RPMI8226 (cell line): ENCODE measurements around the gene CPSF3.

Experiments used
- DNase-seq: peaks from one replicate; pipeline ENCODE4 v3.0.0-alpha.2; 2015

CPSF3 gene

DNA sequence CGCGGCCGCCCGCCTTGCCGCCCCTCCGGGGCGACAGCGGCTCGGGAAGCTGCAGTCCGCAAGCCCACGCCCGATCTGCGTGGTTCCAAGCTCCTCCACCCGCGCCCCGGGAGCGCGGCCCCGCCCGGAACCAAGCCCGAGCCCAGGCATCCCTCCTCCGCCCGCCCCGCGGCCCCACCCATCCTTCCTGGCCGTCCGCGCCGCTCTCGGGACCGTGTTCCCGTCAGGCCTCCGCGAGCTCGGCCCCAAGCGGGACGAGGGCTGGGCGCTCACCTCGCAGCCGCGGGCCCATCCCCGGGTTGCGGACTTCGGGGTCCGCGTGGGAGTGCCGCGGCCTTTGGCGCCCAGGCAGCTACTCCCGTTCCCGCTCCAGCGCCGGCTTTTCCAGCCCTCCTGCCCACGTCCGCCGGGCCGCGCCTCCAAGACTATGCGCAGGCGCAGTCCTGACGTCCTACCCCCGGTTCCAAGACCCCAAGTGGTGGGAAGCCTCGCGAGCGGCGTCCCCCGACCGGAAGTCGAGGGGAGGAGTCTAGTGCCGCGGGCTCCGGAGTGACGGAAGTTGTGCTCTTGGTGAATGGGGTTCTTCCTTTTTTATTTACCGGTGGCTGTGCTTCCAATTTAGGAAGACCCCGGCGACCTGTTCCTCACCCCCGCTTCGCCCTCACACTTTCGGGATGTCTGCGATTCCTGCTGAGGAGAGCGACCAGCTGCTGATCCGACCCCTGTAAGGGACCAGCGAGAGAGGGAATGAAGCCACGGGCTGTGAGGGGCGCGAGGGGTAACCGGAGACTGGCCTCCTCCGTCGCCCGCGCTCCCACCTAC is at the start of gene CPSF3, which contains the start of gene ITGB1BP1:
Gene CPSF3, plus strand, starts transcription at position 555 of the 822 bp plus-strand sequence. Its CDS starts 120 bp downstream, at position 675.
Gene ITGB1BP1, minus strand, starts transcription at position 429 of the 822 bp plus-strand sequence. CDS start 4,831 bp downstream, outside the sequence.
- DNase-seq, result peak; percentile 99

DNA sequence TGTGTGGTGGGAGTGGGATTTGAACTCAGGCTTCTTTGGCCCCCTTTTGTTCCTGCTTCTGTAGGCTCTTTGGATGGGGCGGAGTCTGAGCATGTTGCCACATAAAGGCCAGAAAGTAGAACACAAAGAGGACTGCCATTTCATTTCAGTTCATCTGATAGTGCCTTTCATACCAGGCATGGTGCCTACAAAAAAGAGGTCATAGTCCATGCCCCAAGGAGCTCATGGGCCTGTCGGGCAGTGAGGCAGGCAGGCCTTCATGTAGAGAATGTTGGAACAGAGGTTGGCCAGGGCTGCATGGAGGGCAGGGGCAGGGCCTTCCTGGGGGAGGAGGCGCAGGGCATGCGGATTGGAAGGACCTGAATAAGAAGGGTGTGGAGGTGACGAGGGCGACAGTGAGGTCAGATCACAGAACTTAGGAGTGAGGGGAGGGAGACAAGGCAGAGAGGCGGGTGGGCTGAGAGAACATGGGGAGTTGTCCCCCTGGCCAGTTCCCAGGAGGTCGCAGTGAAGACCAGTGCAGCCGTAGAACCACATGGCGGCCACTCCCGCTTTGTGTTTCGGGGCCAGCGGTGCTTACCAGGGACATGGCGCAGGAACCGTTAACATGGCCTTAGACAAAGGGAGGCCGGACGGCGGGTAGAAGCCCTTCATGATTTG is 49.3 kb upstream of the CPSF3 start:
- DNase-seq, result no peak

DNA sequence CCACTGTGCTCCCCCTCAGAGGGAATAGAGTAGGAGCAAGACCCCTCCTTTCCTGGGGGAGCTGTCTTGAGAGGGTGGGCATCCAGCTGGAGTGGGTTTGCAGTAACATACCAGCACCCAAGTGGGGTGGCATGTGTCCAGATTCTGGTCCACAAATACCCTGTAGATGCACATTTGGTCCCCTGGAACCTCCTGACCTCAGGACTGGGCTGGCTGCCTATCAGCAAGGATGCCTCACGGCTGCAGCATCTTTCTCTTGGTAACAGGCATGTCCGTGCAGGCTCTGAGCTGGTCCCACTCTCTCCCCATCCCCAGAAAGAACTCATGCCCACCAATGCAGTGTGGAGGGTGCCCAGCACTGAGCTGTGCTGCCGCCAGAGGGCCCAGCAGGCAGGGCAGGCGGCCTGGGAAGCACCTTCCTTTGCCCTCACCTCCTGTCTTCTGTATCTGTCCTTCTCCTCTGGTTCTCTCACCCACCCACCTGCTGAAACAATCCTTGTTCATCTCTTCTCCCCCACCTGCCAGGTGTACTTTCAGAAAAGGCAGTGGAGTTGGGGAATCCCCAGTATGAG is 47.5 kb upstream of the CPSF3 start:
- DNase-seq, result no peak

DNA sequence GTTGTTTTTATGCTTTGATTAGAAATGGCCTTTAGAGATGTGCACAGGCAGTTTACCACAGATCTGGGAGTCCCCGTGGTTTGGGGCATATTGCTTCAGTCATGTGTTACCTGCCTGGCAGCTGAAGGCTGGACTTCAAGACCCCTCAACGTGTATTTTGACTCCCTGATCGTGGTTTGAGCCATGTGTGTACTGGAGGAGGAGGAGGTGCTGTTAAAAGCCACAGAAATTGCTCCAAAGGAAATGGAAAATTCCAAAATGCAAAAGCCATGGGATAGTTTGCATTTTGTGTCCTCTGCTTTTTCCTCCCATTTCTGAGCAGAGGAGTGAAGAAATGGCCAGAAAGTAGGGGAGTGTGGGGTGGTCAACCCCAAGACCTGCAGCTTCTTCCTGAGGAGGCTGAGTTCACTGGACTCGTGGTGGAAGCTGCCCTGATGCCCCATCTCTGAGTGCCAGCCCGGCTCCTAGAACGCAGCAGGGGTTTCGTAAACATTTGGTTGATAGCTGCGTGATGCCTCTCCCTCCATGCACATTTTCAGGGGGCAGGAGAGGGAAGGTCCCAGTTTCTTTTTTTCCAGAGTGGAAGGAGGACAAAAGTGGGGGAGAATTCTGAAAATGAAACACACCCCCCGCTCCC is 45.9 kb upstream of the CPSF3 start:
- DNase-seq, result no peak

DNA sequence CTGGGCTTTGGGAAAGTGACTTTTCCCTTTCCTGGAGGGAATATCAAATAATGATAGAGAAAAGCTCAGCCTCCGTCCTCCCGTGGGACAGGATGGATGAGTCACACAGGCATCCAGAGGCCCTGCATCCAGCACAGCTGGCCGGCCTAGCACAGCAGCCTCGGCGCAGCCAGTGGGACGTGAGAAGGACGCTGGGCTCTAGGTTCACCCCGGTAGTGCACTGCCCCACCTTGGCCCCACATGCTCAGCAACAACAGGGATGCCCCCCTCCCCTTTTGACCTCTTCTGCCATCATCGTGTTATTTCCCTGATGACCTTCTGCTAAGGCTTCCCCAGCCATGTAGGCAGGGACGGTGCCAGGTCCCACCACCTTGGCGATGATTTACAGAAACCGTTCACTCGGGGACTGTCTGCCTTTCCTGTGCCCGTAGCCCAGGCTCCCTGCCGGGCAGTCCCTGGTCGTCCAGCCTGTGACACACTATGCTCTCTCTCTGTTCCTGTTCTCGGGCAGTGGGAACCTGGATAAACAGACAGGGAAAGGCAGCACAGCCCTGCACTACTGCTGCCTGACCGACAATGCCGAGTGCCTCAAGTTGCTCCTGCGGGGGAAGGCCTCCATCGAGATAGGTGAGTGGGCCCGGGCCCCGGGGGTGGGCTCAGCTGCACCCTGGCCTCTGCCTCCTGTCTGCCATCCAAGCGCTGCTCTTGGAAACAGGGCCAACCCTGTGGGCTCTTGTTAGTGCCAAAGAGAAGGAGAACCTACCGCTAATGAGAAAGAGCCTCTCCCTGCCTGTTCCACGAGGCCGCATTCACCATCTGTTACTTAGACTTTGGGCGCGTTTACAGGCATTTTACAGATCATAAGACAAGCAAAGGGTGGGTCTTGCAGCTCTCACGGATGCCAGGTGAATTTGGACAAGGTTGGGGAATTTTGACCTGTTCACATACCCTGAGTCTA is 44.7 kb upstream of the CPSF3 start:
- DNase-seq, result no peak

DNA sequence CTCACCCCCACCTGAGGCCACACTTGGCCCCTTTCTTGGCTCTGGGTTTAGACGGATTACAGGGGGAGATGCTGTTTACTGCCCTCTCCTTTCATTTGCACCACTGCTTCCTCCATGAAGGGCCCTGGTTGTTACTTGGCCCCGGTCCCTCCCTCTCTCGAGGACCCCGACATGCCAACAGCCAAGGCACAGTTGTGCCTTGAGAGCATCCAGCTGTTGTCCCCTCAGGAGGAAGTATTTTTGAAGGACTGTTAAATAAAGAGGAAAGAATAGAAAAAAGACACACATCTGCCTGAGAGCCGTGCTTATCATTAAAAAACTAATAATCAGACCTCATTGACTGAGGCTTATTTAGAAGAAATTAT is 44.1 kb upstream of the CPSF3 start:
- no peak for DNase-seq

DNA sequence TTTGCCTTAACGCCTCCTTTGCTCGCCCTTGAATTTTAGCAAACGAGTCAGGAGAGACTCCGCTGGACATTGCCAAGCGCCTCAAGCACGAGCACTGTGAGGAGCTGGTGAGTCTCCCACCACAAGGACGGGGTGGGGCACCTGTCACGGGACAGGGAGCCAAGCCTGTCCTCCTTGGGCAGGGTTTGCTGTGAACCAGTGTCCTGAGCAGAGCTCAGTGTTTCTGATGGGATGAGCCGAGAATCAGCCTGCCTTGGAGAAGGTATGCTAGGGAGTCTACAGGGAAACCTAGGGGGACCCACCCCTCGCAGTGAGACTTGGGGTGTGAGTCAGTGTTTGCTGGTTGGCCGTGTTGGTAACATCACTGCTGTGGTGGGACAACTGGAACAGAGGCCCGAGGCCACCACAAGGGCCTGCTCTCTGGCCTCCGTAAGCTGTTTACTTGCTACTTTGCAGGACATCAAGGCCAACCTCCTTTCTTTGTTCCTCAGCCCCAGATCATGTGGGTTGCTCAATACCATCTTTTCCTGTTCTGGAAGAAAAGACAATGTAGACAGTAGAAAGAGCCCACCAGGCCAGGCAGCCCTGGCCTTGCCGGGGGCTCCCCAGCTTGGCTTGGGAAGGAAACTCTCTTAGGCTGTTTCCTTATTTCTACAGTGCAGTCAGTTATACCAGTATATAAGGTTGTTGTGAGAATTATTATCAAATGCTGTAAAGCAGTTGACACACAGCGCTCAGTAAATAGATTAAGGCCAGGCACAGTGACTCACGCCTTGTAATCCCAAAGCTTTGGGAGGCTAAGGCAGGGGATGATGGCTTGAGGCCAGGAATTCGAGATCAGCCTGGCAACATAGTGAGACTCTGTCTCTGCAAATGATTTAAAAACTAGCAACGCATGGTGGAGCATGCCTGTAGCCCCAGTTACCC is 42.5 kb upstream of the CPSF3 start:
- DNase-seq, result no peak

DNA sequence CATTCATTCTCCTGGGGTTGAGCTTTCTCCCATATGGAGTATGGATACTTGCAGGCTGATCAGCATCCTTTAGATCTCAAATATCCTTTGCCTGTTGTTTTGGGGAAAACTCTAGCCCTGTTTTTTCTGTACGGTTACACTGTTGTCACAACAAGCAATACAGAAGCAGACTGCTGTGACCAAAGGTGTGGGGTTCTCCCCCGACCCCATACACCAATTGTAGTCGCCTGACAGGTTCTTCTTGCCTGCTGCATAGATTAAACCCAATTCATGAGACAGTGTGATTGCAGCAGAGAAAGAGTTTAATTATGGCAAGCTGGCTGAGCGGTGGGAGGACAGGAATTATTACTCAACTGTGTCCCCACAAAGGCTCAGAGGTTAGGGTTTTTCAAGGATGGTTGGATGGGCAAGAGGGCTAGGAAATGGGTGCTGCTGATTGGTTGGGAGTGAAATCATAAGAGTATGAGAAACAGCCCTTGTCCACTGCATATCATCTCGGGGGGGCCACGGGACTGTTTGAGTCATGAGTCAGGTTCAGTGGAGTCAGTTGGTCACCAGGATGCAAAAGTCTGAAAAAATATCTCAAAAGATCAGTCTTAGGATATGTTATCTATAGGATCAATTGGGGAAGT is 40.7 kb upstream of the CPSF3 start:
- no peak for DNase-seq

DNA sequence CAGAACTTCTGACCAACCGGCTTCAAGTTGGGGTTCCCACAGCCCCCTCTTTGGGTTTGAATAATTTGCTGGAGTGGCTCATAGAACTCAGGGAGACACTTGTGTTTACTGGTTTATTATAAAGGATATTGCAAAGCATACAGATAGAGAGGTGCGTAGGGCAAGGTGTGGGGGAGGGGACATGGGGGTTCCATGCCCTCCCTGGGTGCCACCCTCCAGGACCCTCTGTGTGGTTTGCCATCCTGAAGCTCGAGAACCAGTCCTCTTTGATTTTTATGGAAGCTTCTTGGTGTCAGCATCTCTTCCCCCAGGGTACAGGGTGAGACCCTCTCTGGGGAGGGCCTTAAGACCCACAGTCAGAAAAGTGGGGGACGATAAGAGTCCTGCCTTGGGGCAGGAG is 38.9 kb upstream of the CPSF3 start:
- no peak for DNase-seq

DNA sequence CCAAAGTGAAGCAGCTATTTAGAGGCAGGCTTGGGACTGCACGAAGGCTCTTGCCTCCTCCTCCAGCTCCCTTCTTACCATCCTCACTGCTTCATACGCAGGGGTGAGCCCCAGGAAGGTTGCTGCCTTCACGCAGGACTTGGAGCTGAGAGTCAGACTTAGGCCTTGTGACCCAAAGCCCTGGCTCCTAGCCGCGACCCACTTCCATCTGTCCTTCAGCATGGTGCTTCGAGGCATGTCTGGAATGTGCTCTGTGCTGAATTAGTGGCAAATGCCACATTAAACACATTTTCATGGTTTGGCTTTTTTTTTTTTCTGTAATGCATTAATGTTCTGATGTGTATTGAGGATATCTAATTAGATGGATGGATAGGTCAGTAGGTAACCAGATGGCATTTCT is 37.6 kb upstream of the CPSF3 start:
- no peak for DNase-seq

DNA sequence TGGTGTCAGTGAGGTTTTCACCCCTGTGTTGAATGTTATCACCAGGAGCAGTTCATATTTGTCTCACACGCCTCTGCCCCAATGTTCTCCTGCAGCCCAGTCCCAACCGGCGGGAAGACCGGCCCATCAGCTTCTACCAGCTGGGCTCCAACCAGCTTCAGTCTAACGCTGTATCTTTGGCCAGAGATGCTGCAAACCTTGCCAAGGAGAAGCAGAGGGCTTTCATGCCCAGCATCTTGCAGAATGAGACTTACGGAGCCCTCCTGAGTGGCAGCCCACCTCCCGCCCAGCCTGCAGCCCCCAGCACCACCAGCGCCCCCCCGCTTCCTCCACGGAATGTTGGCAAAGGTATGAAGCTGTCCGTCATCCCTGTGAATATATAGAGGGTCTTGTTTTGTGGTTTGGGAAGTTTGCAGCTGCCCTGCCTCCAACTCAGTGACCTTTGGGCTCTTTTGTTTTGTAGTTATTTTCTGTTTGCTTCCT is 35.2 kb upstream of the CPSF3 start:
- no peak for DNase-seq

DNA sequence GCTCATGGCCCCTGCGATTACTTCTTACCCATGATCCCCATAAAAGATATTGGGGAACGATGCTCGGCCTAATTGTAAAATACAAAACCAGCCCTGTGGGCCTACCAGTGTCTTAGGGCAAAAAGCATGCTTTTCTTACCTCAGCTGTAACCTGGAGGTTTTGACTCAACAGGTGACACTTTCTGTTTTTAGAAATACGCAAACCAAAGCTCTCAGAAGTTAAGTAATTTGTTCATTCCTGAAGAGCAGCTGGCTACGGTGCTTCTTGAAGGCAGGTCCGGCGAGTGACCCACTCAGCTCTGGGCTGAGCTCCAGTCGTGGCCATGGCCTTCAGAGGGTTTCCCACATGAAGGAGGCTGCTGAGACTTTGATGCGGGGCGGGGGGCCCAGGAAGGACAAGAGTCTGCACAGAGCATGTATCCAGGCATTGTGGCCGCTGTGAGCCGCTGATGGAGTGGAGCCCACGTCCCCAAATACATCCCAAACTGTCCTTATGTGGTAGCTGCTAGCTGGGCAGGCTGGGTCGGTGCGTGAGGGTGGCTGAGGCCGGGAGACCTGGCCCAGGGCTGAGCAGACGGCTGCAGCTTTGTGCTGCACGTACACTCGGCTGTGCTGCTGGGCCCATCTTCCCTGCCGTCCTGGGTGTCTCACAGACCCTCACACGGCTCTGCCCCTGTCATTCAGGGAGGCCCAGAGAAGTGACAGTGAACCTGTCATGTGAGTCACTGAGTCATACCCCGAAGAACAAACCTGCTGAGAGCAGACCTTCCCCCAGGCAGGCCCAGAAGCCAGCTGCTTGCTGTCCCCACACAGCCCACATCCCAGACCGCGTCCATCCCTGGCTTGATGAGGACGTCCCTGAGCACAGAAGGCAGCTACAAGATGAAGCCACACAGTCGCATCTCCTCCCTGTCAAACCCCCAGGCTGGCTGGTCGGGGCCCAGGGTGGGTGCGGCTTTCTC is 34.2 kb upstream of the CPSF3 start:
- DNase-seq, result no peak

DNA sequence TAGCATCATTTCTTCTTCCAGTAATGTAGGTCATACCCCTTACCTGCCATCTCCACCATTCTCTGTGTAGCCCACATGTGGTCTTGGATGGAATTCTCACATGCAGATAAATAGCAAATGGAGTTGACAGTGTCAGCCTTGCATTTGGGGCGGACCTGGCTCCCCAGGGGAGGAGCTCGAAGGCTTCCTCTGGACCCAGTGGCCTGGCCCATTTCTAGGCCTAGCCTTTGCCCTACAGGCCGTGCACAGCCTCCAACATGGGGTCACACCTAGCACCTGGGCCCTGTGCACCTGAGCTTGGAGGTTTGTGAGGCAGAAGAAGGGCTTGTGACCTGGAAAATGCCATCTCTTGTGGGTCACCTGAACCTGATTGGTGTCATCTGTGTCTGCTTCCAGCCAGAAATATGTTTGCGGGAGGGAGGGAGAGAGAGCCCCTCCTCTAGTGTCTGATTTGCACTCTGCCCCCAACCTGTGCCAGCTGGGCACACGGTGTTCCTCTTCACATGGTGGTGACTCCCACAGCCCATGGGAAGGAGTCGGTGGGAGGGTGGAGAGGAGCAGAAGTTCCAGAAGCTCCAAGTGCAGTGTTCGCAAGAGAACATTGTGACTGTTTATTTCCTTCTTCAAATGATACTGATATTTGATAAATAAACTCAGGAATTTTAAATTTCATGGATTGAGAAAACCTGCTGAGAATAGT is 33.2 kb upstream of the CPSF3 start:
- DNase-seq, result no peak

DNA sequence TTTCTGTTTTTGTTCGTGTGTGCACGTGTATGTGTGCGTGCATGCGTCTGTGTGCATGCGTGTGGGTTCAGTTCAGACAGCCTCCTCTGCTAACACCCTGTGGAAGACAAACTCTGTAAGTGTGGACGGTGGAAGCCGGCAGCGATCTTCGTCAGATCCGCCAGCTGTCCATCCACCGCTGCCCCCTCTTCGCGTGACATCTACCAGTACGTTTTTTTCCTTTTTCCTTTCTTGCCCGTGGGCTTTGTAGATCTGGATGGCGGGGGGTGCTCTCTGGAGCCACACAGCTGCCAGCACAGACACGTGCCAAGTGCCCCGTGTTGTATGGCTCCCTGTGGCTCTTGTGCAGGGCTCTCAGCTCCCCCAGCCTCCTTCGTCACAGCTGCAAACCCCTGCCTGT is 32.5 kb upstream of the CPSF3 start:
- DNase-seq, result no peak

DNA sequence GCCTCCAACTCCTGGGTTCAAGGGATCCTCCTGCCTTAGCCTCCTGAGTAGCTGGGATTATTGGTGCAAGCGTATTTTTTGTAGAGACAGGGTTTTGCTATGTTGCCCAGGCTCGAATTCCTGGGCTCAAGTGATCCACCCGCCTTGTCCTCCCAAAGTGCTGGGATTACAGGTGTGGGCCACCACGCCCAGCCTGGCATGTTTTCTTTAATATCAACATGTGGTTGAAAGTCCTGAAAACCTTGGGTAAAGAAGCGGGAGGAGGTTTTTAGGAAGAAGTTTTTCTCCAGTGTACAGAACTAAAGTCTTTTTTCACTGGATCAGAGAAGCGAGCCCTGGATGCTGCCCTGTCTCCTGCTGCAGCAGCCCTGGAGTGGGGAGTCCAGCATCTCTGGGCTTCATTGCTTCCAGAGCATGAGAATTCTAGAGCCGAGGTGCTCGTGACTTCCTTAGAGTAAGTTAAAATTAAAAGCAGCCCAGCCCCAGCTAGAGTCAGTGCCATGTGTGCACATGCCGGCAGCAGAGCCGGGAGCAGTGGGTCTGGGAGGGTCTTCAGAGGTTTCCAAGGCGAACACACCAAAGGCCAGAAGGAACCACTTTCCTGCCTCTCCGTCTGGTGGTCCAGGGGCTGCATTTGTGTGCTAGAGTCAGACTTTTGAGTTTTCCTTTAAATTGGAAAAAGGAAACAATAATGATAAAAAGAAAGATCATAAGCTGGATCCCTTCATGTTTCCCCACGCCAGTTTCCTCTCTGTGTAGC is 31.3 kb upstream of the CPSF3 start:
- DNase-seq, result no peak

DNA sequence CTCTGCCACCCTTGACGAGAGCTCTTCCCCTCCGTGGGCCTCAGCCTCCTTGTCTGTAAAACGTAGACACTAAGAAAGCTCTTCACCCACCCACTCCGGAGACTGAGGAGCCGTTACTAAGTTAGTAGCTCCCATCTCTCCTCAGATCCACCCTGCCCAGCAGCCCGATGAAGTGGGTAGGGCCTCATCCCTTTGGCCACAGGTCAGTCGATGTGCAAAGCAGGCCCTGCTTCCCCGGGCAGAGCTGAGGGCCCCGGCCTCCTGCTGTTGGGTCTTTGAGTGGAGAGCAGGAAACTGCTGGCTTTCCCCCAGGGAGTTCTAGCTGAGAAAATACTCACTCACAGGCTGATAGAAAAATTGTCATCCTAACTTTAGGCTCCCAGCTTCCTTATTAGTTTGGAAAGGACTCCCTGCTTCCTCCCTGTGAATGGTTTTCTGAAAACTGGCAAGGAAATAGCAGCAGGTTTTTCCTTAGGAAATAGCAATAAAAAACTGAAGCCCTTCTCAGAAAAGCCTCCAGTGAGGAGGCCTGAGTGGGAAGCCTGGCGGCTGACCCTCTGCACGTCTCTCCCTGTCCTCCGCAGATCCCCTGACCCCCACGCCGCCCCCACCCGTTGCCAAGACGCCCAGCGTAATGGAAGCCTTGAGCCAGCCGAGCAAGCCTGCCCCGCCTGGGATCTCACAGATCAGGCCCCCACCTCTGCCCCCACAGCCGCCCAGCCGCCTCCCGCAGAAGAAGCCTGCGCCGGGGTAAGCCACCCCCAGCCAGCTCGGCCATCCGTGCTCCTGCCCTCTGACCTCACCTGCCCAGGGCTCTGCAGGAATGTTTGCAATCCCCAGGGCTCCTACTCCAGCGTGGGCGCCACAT is 30.3 kb upstream of the CPSF3 start:
- no peak for DNase-seq

DNA sequence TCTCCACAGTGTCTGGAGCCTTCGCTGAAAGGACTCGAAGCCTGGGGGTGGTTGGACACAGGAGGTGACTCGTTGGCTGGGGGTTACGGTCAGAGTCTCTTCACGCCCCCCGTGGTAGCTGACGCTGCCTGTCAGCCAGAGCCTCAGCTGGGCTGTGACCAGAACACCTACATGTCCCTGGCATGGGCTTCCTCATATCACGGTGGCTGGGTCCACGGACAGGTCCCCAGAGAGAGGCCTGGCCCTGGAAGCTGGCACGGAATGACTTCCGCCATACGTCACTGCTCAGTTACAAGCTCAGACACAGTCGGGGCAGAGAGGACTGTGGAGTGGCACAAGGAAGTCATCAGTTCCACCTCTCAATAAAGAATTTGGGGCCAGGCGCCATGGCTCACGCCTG is 28.6 kb upstream of the CPSF3 start:
- DNase-seq, result no peak
